ENCODE results near the gene CEP43.

DNA sequence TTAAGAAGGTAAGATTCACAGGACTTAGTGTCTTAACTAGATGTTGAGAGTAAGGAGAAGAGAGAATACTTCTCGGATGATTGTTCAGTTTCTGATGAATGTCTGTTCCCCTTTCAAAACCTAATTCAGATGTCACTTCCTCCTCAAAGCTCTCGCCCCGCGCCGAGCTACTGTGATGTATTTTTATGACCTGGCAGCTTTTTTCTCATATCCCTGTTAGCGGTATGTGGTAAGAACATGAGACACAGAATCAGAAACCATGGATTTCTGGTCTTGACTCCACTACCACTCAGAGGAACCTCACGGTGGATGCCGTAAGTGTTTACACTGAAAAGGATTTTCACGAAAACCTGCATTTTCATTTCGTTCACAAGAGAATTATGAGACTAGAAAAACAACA lies 48.4 kb downstream of the CEP43 start:
- TF ChIP-seq, protein P1, sequence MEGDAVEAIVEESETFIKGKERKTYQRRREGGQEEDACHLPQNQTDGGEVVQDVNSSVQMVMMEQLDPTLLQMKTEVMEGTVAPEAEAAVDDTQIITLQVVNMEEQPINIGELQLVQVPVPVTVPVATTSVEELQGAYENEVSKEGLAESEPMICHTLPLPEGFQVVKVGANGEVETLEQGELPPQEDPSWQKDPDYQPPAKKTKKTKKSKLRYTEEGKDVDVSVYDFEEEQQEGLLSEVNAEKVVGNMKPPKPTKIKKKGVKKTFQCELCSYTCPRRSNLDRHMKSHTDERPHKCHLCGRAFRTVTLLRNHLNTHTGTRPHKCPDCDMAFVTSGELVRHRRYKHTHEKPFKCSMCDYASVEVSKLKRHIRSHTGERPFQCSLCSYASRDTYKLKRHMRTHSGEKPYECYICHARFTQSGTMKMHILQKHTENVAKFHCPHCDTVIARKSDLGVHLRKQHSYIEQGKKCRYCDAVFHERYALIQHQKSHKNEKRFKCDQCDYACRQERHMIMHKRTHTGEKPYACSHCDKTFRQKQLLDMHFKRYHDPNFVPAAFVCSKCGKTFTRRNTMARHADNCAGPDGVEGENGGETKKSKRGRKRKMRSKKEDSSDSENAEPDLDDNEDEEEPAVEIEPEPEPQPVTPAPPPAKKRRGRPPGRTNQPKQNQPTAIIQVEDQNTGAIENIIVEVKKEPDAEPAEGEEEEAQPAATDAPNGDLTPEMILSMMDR (IDR thresholded peaks at IDR 0.05): no peak
- TF ChIP-seq, protein P2, sequence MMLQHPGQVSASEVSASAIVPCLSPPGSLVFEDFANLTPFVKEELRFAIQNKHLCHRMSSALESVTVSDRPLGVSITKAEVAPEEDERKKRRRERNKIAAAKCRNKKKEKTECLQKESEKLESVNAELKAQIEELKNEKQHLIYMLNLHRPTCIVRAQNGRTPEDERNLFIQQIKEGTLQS (CRISPR knock-in tag; conservative IDR thresholded peaks at IDR 0.05): no peak
- TF ChIP-seq ETV6 (CRISPR knock-in tag; IDR thresholded peaks at IDR 0.05): no peak
- TF ChIP-seq NR3C1 (CRISPR knock-in tag; conservative IDR thresholded peaks at IDR 0.05; ENCODE audit: low read depth): no peak
